GM10266 (cell line): ENCODE data around the gene PHACTR3.

Source experiments
- DNase-seq: peaks from one replicate; pipeline ENCODE4 v3.0.0; 2012; ENCODE audit errors: extremely low spot score
- CTCF ChIP-seq: IDR thresholded peaks from 2 replicates; pipeline ENCODE4 v1.5.1; 2012; ENCODE audit warnings: mild to moderate bottlenecking, low read depth; ENCODE audit not compliant: control insufficient read depth, insufficient read depth; ENCODE audit errors: missing control alignments

Gene PHACTR3

GRCh38 chr20:59765599-59766177, 161.3 kb downstream of the PHACTR3 start:
- DNase-seq: no peak
- no peak for TF ChIP-seq CTCF

GRCh38 chr20:59767656-59768055, 163.3 kb downstream of the PHACTR3 start:
- DNase-seq: no peak
- TF ChIP-seq CTCF: no peak

GRCh38 chr20:59770270-59770669, 165.9 kb downstream of the PHACTR3 start:
- TF ChIP-seq CTCF: no peak
- no peak for DNase-seq

GRCh38 chr20:59770851-59771250, 166.5 kb downstream of the PHACTR3 start:
- no peak for DNase-seq
- no peak for TF ChIP-seq CTCF

GRCh38 chr20:59771506-59772372, 167.4 kb downstream of the PHACTR3 start:
- no peak for DNase-seq
- TF ChIP-seq CTCF: no peak

- no peak for TF ChIP-seq CTCF
- DNase-seq: no peak
Observed at GRCh38 chr20:59772373-59772705, 168.0 kb downstream of the PHACTR3 start.
